HepG2 (cell line): ENCODE measurements around the gene KLF13. TPM values are rescaled to one million over a fixed set of nuclear protein-coding genes. Genes with fewer than 3 reads are reported as not detected.

ENCODE experiments used
- ATAC-seq: fragments of 200-7000 bp; cut with Tn5 transposase; 3 replicates; pipeline ENCODE4 v1.9.1; 2020; ENCODE audit warnings: mild to moderate bottlenecking, moderate library complexity
- BruUV-seq: library from RNA; stranded (reverse); fragments of 400-500 nt; replicated peaks from 2 replicates; lab custom pipeline; 2021; lab: Mats Ljungman, UMichigan
- CTCF ChIA-PET: fragments of 300-600 bp; formaldehyde crosslinking; extraction: SDS; loops from one replicate; lab custom pipeline; 2021; ENCODE audit warnings: low total read pairs, inconsistent platforms, low intra/inter-chr PET ratio; lab: Yijun Ruan, JAX
- POLR2A ChIA-PET: fragments of 350-600 bp; sonication (Branson Sonifier 250); formaldehyde crosslinking; loops from one replicate; lab custom pipeline; 2020; ENCODE audit warnings: antibody characterized with exemption, inconsistent platforms; lab: Yijun Ruan, JAX
- DNase-seq: peaks from one replicate; pipeline ENCODE4 v3.0.0-alpha.2; 2015; ENCODE audit warnings: low spot score
- FAIRE-seq: peaks from 3 replicates; lab custom pipeline; 2011; peaks lifted over from hg19 to GRCh38; lab: Jason Lieb, UNC
- H2AFZ ChIP-seq: one replicate; pipeline ENCODE4 v1.6.1; 2011; ENCODE audit warnings: low read length, inconsistent platforms
- H3K27ac ChIP-seq: fragments of 300-600 bp; 3 replicates; pipeline ENCODE4 v1.8.0; 2011; ENCODE audit warnings: mixed run types, mild to moderate bottlenecking, mixed read lengths, low read length, inconsistent platforms; ENCODE audit not compliant: insufficient read depth; ENCODE audit errors: extremely low read length
- H3K27me3 ChIP-seq, 2 experiments: fragments of 200-600 bp in 1 of 2; 2 replicates in 1 of 2; 3 replicates in 1 of 2; pipeline versions ENCODE4 v1.6.0 to v1.8.0; 2011; ENCODE audit warnings: low read length in 2 of 2, mild to moderate bottlenecking in 2 of 2, moderate library complexity in 2 of 2, inconsistent platforms in 1 of 2; ENCODE audit not compliant: insufficient read depth in 2 of 2, control insufficient read depth in 1 of 2
- H3K36me3 ChIP-seq, 2 experiments: fragments of 200-600 bp in 1 of 2; replicated peaks in 1 of 2; 2 replicates in 1 of 2; 3 replicates in 1 of 2; pipeline versions ENCODE4 v1.5.1 to v1.8.0; 2011; ENCODE audit warnings: low read length in 2 of 2, inconsistent platforms in 1 of 2; ENCODE audit not compliant: insufficient read depth in 2 of 2, control insufficient read depth in 1 of 2
- H3K4me1 ChIP-seq: 2 replicates; pipeline ENCODE4 v1.5.1; 2012; ENCODE audit warnings: low read length, inconsistent platforms; ENCODE audit not compliant: insufficient read depth
- H3K4me2 ChIP-seq: 2 replicates; pipeline ENCODE4 v1.6.0; 2011; ENCODE audit warnings: low read depth, low read length, inconsistent platforms
- H3K4me3 ChIP-seq, 3 experiments: fragments of 200-600 bp in 1 of 3; sonication (generic), shearing (Covaris generic) in 1 of 3; replicated peaks in 1 of 3; 2 replicates each; pipeline ENCODE4 v1.5.1; 2011 to 2016; ENCODE audit warnings: low read length in 3 of 3, inconsistent platforms in 2 of 3, low read depth in 2 of 3, mild to moderate bottlenecking in 2 of 3, control low read depth in 1 of 3, mixed read lengths in 1 of 3; ENCODE audit not compliant: insufficient read depth in 1 of 3
- H3K79me2 ChIP-seq: one replicate; pipeline ENCODE4 v1.6.1; 2011; ENCODE audit warnings: low read length, inconsistent platforms; ENCODE audit not compliant: insufficient read depth
- H3K9ac ChIP-seq: 2 replicates; pipeline ENCODE4 v1.6.0; 2011; ENCODE audit warnings: mild to moderate bottlenecking, low read depth, low read length, inconsistent platforms; ENCODE audit not compliant: insufficient read depth
- H3K9me3 ChIP-seq: 2 replicates; pipeline ENCODE4 v1.5.1; 2012; ENCODE audit warnings: mild to moderate bottlenecking, low read length
- H4K20me1 ChIP-seq: 2 replicates; pipeline ENCODE4 v1.6.0; 2011; ENCODE audit warnings: inconsistent platforms, mild to moderate bottlenecking, low read length, moderate library complexity; ENCODE audit not compliant: insufficient read depth
- KLF6 ChIP-seq: IDR thresholded peaks from 2 replicates; pipeline ENCODE4 v1.8.0; 2016; ENCODE audit warnings: missing biosample characterization, missing genetic modification reagents
- NFE2 ChIP-seq: sonication (generic); formaldehyde crosslinking; IDR thresholded peaks from 2 replicates; pipeline ENCODE4 v1.4.0; 2020; ENCODE audit warnings: missing genetic modification reagents
- SETDB1 ChIP-seq: sonication (generic); formaldehyde crosslinking; IDR thresholded peaks from 2 replicates; pipeline ENCODE4 v1.5.1; 2020; ENCODE audit warnings: missing genetic modification reagents, mild to moderate bottlenecking, borderline replicate concordance
- SMAD9 ChIP-seq: sonication (generic); formaldehyde crosslinking; IDR thresholded peaks from 2 replicates; pipeline ENCODE4 v1.5.1; 2020; ENCODE audit warnings: mild to moderate bottlenecking, missing genetic modification reagents
- SMARCC2 ChIP-seq: fragments of 450-650 bp; IDR thresholded peaks from 2 replicates; pipeline ENCODE4 v1.6.1; 2017; ENCODE audit warnings: antibody characterized with exemption, mild to moderate bottlenecking
- SRSF9 ChIP-seq: fragments of 200-400 bp; formaldehyde crosslinking; IDR thresholded peaks from 2 replicates; pipeline ENCODE4 v1.6.1; 2018; ENCODE audit warnings: borderline replicate concordance, mild to moderate bottlenecking, low read depth, low read length; ENCODE audit not compliant: insufficient read depth, poor library complexity, severe bottlenecking
- ZSCAN22 ChIP-seq: sonication (generic); formaldehyde crosslinking; IDR thresholded peaks from 2 replicates; pipeline ENCODE4 v1.4.0; 2020; ENCODE audit warnings: mild to moderate bottlenecking, missing genetic modification reagents
- WGBS: methylation state at CpG from one replicate; pipeline ENCODE4 v1.1.6; 2017; ENCODE audit warnings: low lambda C conversion rate; 5-methylcytosine and 5-hydroxymethylcytosine counted together
- in situ Hi-C: cut with HindIII; loops from 2 replicates; pipeline ENCODE4 v1.10.0; 2017; ENCODE audit warnings: low pct_unique_long_range_greater_than_20kb; ENCODE audit not compliant: extremely low pct_ligation_motif_present
- intact Hi-C: fragments of 100-400 bp; cut with micrococcal nuclease; formaldehyde crosslinking; loops from one replicate; pipeline ENCODE4 v1.10.0; 2022; ENCODE audit not compliant: unreplicated experiment
- polyA plus RNA-seq, 8 experiments: library from polyadenylated mRNA; depleted of rRNA in 3 of 8; stranded (reverse) in 7 of 8; unstranded in 1 of 8; fragments of >200 nt; fragmentation: Illumina TruSeq in 4 of 8; extraction: Trizol in 4 of 8; gene quantifications; 2 replicates each; pipeline versions ENCODE4 v1.2.1 to v1.2.3, GENCODE V29; 2011 to 2016; ENCODE audit warnings: low read depth in 4 of 8, missing spikeins in 1 of 8, mixed read lengths in 1 of 8; ENCODE audit not compliant: insufficient read depth in 1 of 8
- total RNA-seq, 5 experiments: library from RNA; depleted of rRNA; stranded (reverse); fragments of >200 nt; fragmentation: Illumina TruSeq; extraction: Trizol; gene quantifications; 2 replicates each; pipeline ENCODE4 v1.2.3, GENCODE V29; 2016; ENCODE audit warnings: low read depth in 1 of 5
- TF ChIP-seq, protein P1 (sequence below): sonication (generic); formaldehyde crosslinking; IDR thresholded peaks from 2 replicates; pipeline ENCODE4 v1.4.0; 2020; ENCODE audit warnings: missing genetic modification reagents, mild to moderate bottlenecking, borderline replicate concordance
- TF ChIP-seq, protein P2 (sequence below): sonication (generic); formaldehyde crosslinking; IDR thresholded peaks from 2 replicates; pipeline ENCODE4 v1.9.0; 2022; ENCODE audit warnings: missing genetic modification reagents, mild to moderate bottlenecking, borderline replicate concordance
- TF ChIP-seq, protein P3 (sequence below): sonication (generic); formaldehyde crosslinking; conservative IDR thresholded peaks from 2 replicates; pipeline ENCODE4 v1.5.0; 2020; ENCODE audit warnings: missing genetic modification reagents
- TF ChIP-seq, protein P4 (sequence below): sonication (generic); formaldehyde crosslinking; IDR thresholded peaks from 2 replicates; pipeline ENCODE4 v1.8.0; 2022; ENCODE audit warnings: missing genetic modification reagents, mild to moderate bottlenecking, inconsistent platforms, borderline replicate concordance
- TF ChIP-seq, protein P5 (sequence below): sonication (generic); formaldehyde crosslinking; IDR thresholded peaks from 2 replicates; pipeline ENCODE4 v1.5.0; 2020; ENCODE audit warnings: mild to moderate bottlenecking, missing genetic modification reagents, moderate library complexity

Gene KLF13
- total and polyA plus RNA-seq, 2 of the 13 experiments (the other 11 are each of a cell fraction or from before 2014, with no cell fraction given): 16.8 to 25.1 TPM

DNA sequence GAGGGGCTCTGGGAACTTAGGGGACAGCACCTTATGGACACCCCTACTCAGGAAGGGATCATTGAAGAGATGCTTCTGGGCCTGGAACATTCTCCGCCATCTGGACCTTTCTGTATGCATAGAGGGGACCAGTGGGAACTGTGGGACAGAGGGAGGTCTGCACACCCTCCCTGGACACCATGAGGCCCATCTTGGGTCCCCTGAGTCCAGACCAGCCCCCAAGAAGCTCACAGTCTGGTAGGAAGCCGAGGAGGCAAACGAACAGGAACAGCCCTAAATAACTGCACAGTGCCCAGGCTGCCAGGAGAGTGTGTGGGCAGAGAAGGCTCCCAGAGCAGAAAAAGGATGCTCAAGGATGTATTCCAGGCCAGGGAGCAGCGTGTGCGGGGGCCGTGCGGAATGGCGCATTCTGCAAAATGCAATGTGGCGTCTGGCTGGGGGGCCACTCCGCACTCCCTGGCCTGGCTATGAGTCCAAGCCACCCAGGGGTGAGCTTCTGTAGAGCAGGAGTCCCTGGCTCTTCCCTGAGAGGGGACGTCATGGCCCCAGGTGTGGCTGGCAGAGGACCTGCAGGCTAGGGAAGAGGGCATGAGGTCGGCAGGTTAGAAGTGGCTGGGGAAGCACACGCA is 24.5 kb upstream of the KLF13 start:
- Histone ChIP-seq H3K79me2 (no peaks in the 10 kb centered on the region), H3K4me1 (peaks cover 87% of the 10 kb centered on the region), H3K4me3 (no peak overlapping the region), H2AFZ (no peak overlapping the region), H3K27ac (no peak overlapping the region), H3K4me2 (no peak overlapping the region), H3K27me3 (no peaks in the 10 kb centered on the region), H3K36me3 (no peaks in the 10 kb centered on the region), H4K20me1 (no peaks in the 10 kb centered on the region), H3K9ac (no peak overlapping the region), H3K9me3 (no peaks in the 10 kb centered on the region)
- no TSS peak for BruUV-seq
- intact Hi-C loops: no loop called here
- no peak for TF ChIP-seq KLF6 (CRISPR knock-in tag)
- no peak for TF ChIP-seq SETDB1 (CRISPR knock-in tag)
- TF ChIP-seq, protein P1, sequence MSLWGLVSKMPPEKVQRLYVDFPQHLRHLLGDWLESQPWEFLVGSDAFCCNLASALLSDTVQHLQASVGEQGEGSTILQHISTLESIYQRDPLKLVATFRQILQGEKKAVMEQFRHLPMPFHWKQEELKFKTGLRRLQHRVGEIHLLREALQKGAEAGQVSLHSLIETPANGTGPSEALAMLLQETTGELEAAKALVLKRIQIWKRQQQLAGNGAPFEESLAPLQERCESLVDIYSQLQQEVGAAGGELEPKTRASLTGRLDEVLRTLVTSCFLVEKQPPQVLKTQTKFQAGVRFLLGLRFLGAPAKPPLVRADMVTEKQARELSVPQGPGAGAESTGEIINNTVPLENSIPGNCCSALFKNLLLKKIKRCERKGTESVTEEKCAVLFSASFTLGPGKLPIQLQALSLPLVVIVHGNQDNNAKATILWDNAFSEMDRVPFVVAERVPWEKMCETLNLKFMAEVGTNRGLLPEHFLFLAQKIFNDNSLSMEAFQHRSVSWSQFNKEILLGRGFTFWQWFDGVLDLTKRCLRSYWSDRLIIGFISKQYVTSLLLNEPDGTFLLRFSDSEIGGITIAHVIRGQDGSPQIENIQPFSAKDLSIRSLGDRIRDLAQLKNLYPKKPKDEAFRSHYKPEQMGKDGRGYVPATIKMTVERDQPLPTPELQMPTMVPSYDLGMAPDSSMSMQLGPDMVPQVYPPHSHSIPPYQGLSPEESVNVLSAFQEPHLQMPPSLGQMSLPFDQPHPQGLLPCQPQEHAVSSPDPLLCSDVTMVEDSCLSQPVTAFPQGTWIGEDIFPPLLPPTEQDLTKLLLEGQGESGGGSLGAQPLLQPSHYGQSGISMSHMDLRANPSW (CRISPR knock-in tag): no peak
- no peak for TF ChIP-seq ZSCAN22 (CRISPR knock-in tag)
- TF ChIP-seq, protein P2, sequence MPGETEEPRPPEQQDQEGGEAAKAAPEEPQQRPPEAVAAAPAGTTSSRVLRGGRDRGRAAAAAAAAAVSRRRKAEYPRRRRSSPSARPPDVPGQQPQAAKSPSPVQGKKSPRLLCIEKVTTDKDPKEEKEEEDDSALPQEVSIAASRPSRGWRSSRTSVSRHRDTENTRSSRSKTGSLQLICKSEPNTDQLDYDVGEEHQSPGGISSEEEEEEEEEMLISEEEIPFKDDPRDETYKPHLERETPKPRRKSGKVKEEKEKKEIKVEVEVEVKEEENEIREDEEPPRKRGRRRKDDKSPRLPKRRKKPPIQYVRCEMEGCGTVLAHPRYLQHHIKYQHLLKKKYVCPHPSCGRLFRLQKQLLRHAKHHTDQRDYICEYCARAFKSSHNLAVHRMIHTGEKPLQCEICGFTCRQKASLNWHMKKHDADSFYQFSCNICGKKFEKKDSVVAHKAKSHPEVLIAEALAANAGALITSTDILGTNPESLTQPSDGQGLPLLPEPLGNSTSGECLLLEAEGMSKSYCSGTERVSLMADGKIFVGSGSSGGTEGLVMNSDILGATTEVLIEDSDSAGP: no peak
- TF ChIP-seq NFE2 (CRISPR knock-in tag): no peak
- TF ChIP-seq SRSF9: no peak
- no peak for TF ChIP-seq SMAD9
- TF ChIP-seq, protein P3, sequence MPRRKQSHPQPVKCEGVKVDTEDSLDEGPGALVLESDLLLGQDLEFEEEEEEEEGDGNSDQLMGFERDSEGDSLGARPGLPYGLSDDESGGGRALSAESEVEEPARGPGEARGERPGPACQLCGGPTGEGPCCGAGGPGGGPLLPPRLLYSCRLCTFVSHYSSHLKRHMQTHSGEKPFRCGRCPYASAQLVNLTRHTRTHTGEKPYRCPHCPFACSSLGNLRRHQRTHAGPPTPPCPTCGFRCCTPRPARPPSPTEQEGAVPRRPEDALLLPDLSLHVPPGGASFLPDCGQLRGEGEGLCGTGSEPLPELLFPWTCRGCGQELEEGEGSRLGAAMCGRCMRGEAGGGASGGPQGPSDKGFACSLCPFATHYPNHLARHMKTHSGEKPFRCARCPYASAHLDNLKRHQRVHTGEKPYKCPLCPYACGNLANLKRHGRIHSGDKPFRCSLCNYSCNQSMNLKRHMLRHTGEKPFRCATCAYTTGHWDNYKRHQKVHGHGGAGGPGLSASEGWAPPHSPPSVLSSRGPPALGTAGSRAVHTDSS: no peak
- TF ChIP-seq, protein P4, sequence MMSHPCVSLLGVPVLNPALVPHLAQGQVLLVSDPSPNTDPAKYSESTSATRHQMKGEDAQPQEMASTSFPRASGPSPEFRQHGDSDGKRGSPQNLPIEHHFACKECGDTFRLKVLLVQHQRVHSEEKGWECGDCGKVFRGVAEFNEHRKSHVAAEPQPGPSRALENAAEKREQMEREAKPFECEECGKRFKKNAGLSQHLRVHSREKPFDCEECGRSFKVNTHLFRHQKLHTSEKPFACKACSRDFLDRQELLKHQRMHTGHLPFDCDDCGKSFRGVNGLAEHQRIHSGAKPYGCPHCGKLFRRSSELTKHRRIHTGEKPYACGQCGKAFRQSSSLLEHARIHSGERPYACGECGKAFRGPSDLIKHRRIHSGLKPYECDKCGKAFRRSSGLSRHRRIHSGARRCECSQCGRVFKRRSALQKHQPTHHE (CRISPR knock-in tag): no peak
- TF ChIP-seq SMARCC2: no peak
- TF ChIP-seq, protein P5, sequence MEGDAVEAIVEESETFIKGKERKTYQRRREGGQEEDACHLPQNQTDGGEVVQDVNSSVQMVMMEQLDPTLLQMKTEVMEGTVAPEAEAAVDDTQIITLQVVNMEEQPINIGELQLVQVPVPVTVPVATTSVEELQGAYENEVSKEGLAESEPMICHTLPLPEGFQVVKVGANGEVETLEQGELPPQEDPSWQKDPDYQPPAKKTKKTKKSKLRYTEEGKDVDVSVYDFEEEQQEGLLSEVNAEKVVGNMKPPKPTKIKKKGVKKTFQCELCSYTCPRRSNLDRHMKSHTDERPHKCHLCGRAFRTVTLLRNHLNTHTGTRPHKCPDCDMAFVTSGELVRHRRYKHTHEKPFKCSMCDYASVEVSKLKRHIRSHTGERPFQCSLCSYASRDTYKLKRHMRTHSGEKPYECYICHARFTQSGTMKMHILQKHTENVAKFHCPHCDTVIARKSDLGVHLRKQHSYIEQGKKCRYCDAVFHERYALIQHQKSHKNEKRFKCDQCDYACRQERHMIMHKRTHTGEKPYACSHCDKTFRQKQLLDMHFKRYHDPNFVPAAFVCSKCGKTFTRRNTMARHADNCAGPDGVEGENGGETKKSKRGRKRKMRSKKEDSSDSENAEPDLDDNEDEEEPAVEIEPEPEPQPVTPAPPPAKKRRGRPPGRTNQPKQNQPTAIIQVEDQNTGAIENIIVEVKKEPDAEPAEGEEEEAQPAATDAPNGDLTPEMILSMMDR (CRISPR knock-in tag): no peak
- ChIA-PET POLR2A (no interaction called here), CTCF (no interaction called here)
- FAIRE-seq (no peak), ATAC-seq (no peak), DNase-seq (no peak)
- in situ Hi-C loops: no loop called here
- 92% methylated on average over 13 of the region's 13 CpGs for WGBS
